IPS DF 4.7 (cell line): ENCODE measurements around the gene LITAFD.
"Not testable (repeated sequence)": the region's sequence is repeated elsewhere in the genome, so short reads cannot be mapped to it uniquely, and the experiment has no call there.

Experiments
- DNase-seq: peaks from one replicate; pipeline ENCODE4 v3.0.0-alpha.2; 2013; ENCODE audit warnings: low spot score; ENCODE audit errors: extremely low read depth

The LITAFD gene

DNA sequence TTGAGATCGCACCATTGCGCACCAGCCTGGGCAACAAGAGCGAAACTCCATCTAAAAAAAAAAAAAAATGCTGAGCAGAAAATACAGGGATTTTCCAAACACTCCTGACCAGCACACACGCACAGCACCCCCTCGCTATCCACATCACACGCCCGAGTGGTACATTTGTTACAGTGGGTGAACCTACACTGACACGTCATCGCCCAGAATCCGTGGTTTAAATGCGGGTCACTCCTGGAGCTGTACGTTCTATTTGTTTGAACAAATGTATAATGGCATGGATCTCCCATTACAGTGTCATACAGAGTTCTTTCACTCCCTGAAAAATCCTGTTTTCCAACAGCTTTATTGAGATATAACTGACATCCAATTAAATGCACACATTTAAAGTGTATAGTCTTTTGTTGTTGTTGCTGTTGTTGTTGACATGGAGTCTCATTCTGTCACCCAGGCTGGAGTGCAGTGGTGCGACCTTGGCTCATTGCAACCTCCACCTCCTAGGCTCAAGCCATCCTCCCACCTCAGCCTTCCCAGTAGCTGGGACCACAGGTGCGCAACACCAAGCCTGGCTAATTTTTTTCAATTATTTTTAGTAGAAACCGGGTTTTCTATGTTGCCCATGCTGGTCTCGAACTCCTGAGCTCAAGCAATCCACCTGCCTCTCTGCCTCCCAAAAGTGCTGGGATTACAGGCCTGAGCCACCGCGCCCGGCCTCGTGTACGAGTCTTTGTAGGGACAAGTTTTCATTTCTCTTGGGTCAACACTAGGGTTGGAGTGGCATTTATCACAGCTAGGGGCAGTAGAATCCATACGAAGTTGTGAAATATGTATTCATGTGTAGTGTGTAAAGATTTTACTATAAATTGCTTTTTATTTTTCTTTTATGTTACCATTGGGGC lies 8.9 kb upstream of the LITAFD start:
- DNase-seq: no peak

DNA sequence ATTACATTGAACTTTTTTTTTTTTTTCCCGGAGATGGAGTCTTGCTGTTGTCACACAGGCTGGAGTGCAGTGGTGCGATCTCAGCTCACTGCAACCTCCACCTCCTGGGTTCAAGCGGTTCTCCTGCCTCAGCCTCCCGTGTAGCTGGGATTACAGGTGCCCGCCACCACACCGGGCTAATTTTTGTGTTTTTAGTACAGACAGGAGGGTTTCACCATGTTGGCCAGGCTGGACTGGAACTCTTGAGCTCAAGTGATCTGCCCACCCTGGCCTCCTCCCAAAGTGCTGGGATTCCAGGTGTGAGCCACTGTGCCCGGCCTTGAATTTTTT lies 8.3 kb upstream of the LITAFD start:
- not testable (repeated sequence) for DNase-seq

DNA sequence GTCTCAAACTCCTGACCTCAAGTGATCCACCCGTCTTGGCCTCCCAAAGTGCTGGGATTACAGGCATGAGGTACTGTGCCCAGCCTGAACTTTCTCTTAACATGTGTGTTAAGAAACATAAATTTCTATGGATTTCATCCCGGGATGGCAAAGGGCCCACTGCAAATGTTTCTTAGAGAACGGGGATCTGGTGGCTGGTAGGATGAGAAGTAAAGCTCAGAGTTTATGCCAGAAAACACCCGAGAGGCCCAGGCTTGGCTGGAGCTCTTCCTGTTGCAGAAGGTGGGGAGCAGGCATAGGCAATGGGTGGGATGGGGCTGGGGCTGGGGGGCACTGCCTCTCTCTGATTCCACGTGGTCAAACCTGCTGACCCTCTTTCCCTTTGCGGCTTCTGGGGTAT lies 7.8 kb upstream of the LITAFD start:
- no peak for DNase-seq

DNA sequence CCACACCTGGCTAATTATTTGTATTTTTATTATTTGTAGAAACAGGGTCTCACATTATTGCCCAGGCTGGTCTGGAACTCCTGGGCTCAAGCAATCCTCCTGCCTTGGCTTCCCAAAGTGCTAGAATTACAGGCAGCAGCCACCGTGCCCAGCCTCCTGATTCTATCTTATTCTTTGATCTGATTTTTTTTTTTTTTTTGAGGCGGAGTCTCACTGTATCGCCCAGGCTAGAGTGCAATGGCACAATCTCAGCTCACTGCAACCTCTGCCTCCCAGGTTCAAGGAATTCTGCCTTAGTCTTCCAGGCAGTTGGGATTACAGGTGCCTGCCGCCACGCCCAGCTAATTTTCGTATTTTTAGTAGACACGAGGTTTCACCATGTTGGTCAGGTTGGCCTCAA lies 6.8 kb upstream of the LITAFD start:
- not testable (repeated sequence) for DNase-seq

DNA sequence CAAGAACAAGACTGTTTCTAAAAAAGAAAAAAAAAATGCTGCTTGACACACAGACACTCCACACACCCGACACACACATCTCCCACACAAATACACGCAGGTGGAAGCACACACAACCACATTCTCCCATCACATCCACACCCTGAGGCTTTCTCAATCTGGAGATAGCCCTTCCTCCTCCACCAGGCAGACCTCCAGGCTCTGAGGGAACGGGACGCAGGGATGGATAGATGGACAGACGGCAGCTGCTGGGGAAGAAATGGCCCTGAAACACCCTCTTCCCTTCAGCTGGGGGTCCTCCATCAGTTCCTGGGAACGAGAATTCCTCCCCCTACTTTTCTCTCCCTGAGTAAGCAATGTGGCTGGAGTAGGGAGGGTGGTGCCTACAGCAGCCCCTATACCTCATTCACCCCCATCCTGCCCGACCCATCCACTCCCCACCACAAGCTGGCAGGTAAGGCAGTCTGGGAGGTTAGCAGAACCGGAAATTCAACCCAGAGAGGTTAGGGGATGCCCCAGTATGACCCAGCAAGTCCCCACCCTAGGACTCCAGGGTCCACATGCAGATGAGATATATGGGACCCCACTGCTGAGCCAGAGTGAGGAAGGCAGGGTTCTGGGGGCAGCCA lies 4.1 kb upstream of the LITAFD start:
- no peak for DNase-seq

DNA sequence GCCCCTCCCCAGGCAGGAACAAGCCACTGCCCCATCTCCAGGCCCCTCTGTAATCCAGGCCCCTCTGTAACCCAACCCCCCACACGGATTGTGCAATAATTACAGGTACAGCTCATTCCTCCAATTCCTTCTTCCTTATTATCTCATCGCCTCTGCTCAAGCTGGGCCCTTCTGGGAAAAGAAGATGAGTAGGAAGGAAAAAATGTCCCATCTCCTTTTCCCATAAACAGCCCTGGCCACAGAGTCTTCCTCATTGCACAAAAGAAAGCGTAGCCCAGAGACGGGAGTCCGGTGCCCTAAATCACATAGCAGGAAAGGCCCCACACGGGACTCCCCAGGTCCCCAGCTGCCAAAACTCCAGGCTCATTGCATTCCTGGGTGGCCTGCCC lies 3.6 kb upstream of the LITAFD start:
- DNase-seq: no peak

DNA sequence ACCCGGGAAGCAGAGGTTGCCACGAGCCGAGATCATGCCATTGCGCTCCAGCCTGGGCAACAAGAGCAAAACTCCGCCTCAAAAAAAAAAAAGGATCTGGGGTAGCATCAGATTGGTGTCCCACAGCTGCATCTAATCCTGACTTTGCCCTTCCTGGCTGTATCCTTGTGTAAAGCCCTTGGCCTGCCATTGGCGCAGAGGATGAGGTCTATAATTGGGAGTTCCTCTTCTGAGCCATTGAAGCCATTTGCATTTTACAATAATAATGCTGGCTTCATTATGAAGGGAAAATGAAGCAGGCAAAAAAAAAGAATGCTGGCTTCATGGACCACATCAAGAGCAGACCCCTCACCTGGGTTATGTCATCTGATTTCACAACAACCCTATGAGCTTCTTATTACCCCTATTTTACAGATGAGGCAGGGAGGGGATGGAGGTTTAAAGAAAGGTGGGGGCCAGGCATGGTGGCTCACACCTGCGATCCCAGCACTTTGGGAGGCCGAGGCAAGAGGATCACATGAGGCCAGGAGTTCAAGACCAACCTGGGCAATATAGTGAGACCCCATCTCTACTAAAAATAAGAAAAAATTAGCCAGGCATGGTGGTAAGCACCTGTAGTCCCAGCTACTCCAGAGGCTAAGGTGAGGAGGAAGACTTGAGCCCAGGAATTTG lies 1.2 kb upstream of the LITAFD start:
- no peak for DNase-seq

DNA sequence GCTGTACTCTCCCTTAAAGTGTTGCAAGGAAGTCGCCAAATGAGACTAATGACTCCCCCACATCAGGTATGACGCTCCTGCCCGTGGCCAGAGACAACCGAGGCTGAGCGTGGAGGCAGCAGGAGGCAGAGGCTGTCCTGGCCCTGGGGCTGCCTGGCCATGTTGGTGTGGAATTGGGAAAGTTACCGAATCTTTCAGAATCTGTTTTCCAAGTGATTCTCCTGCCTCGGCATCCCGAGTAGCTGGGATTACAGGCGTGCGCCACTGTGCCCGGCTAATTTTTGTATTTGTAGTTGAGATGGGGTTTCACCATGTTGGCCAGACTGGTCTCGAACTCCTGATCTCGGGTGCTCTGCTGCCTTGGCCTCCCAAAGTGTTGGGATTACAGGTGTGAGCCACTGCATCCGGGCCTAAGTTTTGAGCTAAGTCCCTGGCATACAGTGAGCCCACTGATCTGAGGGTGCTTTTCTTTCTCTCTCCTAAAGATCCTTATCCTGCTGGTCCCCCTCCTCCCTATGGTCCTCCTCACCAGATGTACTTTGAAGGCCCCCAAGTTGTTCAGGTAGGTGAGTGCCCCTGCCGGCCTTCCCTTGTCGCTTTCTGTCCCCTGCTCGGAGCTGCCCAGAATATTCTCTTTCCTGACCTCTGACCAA lies 700 bp downstream of the LITAFD start:
- DNase-seq: no peak

DNA sequence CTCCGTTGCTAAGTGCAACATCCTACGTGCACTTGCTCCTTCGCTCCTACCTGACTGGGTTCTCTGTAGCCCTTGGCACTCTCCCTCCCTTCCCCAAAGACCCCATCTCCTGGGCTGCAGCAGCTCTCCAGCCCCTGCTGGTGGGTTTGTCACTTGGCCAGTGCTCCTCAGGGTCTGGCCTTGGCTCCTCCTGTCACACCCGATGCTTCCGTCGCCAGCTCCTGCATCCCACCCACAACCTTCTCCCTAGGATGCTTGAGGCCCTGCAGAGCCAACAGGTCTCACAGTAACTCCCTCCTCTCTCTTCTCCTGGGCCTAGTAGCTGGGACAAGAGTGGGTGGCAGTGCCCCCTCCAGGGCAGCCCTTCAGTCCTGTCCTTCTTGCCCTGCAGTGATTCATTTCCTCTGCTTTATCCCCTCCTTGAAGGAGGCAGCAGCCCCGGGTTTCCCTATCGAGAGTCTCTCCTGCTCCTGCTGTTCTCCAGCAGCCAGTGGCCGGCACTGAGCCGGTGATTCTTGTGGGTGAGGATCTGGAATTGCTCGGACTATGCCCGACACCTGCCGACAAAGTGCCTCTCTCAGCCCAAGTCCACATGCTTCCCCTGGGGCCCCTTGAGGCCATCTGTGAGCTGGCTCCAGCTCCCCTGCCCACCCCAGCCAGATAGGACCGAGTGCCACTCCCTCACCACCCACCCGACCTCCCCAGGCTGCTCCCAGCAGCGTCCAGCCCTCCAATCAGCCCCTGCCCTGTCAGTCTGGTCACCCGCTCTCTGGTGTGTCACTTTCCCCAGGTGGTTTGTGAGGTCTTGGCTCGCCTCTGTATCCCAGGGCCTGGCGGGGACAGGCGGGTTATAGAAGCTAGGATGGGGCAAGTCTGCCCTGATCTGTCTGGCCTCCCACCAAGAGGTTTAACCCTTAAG lies 3.8 kb downstream of the LITAFD start:
- DNase-seq: no peak

DNA sequence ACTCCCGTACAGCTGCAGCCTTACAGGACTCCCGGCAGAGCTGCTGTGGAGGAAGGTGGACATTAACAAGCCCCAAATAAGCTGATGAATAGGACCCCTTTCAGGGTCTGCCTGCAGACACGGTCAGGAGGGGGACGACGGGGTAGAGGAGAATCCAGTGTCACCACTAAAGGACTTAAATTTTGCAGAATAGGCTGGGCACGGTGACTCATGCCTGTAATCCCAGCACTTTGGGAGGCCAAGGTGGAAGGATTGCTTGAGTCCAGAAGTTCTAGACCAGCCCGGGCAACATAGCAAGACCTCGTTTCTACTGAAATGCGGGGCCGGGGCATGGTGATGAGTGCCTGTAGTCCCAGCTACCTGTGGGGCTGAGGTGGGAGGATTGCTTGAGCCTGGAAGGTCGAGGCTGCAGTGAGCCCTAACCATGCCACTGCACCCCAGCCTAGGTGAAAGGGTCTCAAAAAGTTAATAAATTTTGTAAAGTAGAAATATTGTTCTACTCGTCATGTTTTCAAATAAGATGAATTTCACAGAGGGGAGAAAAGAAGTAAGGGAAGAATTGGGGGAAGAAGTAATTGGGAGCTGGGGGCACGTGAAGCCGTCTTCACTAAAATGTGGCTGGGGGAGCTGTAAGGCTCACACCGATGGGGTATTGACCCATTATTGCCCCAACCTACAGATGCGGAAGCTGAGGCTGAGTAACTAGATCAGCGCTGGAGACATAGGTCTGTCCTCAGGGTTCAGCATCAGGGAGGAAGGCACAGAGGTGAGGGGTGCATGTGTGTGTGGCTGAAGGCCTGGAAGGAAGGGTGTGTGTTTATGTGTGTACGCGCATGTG lies 4.7 kb downstream of the LITAFD start:
- no peak for DNase-seq

DNA sequence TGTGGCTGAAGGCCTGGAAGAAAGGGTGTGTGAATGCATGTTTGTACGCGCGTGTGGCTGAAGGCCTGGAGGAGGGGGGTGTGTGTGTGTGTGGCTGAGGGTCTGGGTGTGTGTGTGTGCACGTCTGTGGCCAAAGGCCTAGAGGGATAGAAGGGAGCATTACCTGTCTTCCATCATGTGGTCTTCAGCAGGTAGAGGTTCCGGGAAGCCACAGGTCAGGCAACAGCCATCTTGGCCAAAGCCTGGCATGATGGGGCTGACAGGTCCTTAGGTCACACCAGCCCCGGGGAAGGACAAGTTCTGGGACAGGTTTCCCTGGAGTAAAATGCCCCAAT lies 5.2 kb downstream of the LITAFD start:
- no peak for DNase-seq

DNA sequence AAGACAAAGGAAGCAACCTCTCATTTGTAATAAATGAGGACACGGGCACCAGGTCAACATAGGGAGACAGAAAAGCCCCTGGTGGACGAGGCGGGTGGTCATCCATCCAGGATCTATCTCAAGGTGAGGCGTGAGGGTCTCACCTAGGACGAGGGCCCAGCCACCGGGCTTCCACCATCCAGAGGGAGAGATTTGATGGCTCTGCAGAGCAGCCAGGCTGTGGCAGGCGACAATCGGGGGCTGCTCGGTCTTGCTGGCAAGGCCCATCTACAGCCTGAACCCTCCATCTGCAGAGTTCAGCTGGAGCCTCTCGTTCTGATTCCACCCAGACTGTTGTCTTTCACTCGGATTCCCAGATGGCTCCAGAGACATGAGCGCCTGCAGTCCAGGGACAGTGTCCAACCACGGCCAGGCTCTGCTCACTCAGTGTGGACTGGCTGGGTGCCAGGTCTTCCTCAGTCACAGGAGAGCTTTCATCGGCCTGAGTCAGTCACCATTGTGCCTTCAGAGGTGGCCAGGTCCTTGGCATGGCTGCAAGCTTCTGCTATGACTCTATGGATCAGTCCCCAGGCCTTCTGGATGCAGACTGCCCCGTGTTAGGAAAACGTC lies 5.9 kb downstream of the LITAFD start:
- no peak for DNase-seq

DNA sequence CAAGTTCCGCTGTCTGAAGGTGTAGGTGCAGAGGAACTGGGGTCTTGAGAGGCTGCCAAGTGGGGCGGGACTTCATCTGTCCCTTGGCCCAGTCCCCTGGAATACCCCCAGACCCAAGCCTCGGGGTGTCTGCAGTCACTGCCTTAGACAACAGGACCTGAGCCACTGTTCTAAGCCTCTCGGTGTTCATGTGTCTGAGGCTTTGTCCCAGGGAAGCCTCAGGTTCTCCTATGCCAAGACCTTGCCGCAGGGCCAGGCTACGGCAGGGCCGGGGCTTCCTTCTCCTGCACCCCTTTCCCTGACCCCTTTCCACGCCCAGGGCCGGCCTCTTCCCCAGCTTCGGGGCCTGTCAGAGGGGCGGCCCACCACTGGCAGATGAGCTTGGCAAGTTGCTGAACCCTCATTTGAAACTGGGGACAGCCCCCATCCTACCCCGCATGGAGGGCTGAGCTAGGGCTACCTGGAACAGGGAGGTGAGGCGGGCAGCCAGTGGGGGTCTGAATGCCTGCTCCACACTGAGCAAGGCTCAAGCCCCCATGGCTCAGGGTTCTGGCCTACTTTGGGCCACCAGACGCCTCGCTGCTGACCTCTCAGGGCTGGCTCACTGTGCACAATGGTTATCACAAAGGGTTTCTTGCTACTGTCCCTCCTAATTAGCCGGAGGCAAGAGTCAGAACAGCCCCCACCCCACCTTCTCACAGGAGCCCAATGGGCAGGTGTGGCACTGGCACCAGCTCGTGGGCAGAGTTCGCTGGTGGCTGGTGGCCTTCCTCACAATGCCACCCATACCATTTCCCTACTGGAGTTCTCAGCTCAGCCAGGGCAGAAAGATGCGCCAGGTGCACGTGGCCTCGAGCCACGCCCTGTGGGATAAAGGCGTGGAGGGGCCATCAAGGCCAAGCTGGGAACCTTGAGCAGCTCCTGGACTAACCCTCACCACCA lies 7.1 kb downstream of the LITAFD start:
- DNase-seq: no peak

DNA sequence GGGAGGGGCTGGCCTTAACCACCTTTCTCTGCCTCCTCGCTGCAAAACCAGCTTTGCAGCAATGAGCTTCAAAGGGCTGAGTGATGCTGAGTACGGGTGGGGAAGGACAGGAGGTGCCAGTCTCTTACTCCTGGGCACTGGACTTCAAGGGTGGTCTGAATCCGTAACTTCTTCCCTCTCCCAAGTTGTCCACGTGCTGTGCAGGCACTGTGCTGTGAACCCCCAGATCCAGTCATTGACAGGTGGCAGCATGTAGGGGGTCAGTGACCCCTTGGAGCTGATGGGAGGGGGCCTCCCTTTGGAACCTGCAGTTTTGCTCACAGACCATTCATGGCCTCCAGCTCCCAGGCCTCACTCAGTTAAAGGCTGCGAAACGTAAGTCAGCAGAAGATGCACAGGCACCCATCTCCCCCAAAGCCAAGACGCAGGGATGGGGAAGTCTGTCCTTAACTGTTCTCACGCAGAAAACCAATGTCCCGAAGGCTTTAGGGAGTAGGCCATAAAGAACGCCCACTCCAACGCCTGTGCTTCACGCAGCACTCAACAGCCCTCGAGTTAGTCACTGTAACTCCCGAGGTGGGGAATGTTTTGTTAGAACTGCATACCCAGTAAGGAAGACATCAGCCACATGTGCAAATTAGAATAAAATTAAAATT lies 7.9 kb downstream of the LITAFD start:
- no peak for DNase-seq

DNA sequence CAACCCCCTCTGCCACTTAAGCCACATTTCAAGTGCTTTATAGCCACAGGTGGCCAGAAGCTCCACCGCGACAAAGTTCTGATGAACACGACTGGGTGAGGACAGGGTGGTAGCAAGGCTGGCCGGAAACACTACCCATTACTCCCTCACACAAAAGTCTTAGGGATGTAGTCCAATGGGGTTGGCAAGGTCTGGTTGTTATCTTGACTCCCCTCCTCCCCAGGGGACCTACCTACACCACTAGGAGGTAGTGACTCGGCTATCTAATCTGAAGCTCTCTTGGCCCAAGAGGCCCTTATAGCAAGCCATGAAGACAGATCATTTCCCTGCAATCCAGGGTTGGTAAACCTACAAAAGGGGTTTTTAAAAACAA lies 8.4 kb downstream of the LITAFD start:
- no peak for DNase-seq

DNA sequence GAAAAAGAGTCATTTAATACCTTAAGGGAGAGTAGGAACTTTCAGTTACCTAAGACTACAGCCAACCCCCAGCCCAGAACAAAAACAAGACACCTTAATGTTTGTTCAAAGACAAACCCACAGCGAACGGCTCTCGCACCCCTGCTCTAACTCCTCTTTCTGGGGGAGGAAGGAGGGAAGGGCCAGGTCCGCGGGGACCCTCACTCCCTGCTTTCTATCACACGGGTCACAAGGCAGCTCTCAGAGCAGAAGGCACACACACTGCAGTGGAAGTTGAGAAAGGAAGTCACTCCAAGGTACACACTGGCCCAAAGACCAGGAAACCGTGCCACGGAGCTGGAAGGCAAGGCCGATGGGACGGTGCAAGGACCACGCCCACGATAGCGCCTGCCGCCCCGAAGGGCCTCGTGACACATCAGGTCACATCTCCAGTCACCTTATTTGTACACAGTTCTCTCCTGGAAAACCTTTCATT lies 10.0 kb downstream of the LITAFD start:
- no peak for DNase-seq

DNA sequence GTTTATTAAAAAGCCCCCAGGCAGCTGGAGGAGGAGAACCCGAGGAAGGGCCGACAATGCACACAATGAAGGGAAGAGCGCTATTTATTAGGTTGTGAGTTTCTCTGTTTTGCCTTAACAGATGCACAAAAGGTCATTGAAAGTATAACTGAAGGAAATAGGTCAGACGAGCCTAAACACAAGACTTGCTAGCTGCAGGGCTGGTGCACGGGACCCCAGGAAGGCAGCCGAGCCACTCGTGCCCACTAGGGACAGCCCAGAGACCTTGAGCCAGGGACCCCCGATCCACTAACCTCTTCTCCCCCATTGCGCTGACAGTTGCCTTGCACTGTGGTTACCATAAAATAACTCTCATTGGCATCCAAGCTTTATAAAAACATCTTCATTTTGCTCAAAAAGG lies 11.3 kb downstream of the LITAFD start:
- no peak for DNase-seq
